Activated naive CD8-positive, alpha-beta T cell (primary cell): Measurements from ENCODE around the gene PARD6G.

Source experiments
- H3K27ac Mint-ChIP-seq: one replicate; pipeline ENCODE4 v1.8.0; 2021; ENCODE audit warnings: mixed read lengths
- H3K27me3 Mint-ChIP-seq: one replicate; pipeline ENCODE4 v1.8.0; 2021; ENCODE audit warnings: mixed read lengths
- H3K36me3 Mint-ChIP-seq: one replicate; pipeline ENCODE4 v1.8.0; 2021; ENCODE audit warnings: mixed read lengths
- H3K4me1 Mint-ChIP-seq: one replicate; pipeline ENCODE4 v1.8.0; 2021; ENCODE audit warnings: low read depth, mixed read lengths
- H3K4me3 Mint-ChIP-seq: one replicate; pipeline ENCODE4 v1.8.0; 2021; ENCODE audit warnings: mild to moderate bottlenecking, mixed read lengths
- H3K9me3 Mint-ChIP-seq: one replicate; pipeline ENCODE4 v1.8.0; 2021; ENCODE audit warnings: low read depth, mixed read lengths

The PARD6G gene

GRCh38 chr18:80203249-80203648 is 44.1 kb downstream of the PARD6G start:
- no peak overlapping the region for H3K27ac Mint-ChIP-seq
- H3K27me3 Mint-ChIP-seq = peaks cover 3% of the 10 kb centered on the region
- no peaks in the 10 kb centered on the region for H3K4me1 Mint-ChIP-seq
- no peak overlapping the region for H3K4me3 Mint-ChIP-seq
- no peaks in the 10 kb centered on the region for H3K9me3 Mint-ChIP-seq
- no peaks in the 10 kb centered on the region for H3K36me3 Mint-ChIP-seq

DNA sequence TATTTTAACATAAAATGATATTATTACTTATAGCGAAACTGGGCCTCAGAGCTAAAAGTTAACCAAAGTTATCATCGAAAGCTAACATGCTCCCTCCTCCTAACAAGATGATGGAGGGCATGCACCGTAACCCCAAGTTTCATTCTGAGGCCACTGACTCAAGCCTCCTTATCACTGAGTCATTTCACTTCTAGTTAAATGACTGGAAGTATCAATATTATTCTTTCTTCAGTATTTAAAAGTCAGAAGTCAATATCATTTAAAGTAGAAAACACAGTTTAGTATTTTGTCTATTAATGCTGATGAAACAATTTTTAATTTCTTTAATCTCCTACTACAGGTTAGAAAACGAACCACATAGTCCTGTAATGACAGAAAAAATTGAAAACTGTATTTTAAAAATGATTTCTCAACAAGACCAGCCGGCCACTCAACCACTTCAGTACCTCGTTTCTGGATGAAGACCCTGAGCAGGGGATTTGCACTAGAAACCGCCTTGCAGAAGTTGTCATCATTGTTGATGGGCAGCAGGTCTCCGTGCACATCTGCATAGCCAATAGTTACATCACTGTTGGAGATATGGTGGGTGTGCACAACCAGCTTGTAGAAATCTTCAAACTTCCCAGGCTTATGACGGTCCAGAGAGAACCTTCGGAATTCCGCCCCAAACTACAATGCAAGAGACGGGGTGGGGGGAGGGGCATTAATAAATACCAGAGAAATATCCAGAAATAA is 44.9 kb downstream of the PARD6G start:
- Mint-ChIP-seq H3K36me3 (no peaks in the 10 kb centered on the region), H3K4me3 (no peak overlapping the region), H3K27me3 (peaks cover 3% of the 10 kb centered on the region), H3K27ac (no peak overlapping the region), H3K9me3 (no peaks in the 10 kb centered on the region), H3K4me1 (no peaks in the 10 kb centered on the region)

DNA sequence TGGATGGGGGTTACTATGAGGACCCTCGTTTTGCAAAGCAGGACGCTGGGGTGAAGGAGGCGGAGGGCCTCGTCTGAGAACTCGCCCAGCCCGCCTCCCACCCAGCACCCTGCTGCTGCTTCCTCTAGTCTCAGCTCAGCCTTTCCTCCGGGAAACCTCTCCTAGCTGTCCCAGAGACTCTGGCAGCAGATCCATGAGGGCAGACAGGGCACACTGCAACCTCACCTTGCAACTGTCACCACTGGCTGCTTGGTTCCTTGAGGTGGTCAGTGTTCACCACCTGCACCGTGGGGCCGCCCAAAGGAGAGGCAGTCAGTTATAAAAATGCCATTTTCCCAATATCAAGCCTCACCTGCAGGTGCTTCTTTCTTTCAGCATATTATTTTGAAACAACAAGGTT is 45.6 kb downstream of the PARD6G start:
- no peaks in the 10 kb centered on the region for H3K36me3 Mint-ChIP-seq
- H3K4me3 Mint-ChIP-seq = no peak overlapping the region
- peaks cover 7% of the 10 kb centered on the region for H3K27me3 Mint-ChIP-seq
- no peak overlapping the region for H3K27ac Mint-ChIP-seq
- no peaks in the 10 kb centered on the region for H3K9me3 Mint-ChIP-seq
- no peaks in the 10 kb centered on the region for H3K4me1 Mint-ChIP-seq

DNA sequence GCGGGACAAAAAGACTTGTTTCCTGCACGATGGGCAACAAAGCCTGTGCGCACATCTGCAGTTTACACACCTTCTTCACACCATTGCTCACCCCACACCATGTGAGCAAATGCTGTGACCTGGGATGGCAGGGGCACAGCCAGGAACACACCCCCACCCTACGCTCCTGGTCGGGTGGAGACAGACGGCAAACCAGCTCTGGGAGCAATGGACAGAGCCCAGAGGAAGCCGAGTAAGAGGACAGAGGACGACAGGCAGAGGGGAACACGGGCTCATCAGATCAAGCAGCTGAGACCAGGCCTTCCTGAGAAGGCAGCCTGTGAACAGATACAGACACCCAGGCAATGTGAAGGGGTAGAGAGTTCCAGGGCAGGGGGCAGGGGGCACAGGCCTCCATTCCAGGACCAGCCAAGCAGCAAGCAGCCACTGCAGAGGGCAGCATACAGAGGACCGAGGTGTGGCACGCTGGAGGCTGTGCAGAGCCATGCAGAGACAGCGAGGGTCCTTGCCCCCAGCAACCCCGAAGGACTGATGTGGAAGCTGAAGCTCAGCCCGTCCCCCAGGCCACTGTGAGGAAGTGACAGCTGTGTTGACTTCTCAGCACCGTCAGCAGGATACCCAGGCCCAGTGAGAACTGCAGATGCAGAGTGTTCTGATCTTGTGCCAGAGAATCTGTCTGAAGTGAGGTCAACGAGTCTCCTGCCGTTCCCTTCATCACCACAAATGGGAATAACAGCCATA is 46.2 kb downstream of the PARD6G start:
- no peaks in the 10 kb centered on the region for H3K9me3 Mint-ChIP-seq
- no peaks in the 10 kb centered on the region for H3K4me1 Mint-ChIP-seq
- no peak overlapping the region for H3K4me3 Mint-ChIP-seq
- H3K36me3 Mint-ChIP-seq = no peaks in the 10 kb centered on the region
- H3K27me3 Mint-ChIP-seq = peaks cover 7% of the 10 kb centered on the region
- no peak overlapping the region for H3K27ac Mint-ChIP-seq

DNA sequence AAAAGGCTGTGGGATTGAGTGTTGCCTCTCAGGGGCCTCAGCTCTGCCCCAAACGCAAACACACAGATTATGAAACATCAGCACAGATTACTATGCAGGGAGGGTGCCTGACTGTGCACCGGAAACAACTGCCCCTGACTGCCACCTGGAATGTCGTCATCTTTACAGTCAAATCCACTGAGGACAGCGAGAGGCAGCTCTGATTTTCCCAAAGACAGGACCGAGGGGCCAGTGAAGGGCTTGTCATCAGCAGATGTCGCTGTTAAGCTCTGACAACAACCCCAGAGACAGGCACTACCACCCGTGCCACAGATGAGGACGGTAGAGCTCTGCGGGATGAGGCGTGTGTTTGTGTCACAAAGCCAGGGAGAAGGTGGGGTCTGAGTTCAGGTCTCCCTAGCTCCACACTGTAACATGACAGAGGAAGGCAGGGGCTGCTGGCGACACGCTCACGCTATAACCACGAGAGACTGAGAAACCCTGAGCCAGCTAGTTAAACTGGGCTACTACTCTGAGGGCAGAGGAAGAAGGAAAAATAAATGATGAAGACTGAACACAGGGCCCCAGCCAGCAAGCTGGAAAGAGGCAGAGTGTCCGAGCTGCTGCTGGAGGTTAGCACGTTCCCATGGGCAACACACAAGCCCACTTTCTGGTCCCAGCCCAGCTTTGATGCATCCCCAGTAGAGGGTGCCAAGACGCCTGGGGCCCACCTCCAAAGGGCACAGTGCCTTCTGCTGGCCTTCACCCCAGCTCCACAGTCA is 47.0 kb downstream of the PARD6G start:
- H3K4me3 Mint-ChIP-seq = no peak overlapping the region
- H3K27me3 Mint-ChIP-seq = peaks cover 7% of the 10 kb centered on the region
- no peaks in the 10 kb centered on the region for H3K4me1 Mint-ChIP-seq
- no peaks in the 10 kb centered on the region for H3K36me3 Mint-ChIP-seq
- H3K9me3 Mint-ChIP-seq = no peaks in the 10 kb centered on the region
- no peak overlapping the region for H3K27ac Mint-ChIP-seq

GRCh38 chr18:80198994-80199748 is 48.1 kb downstream of the PARD6G start:
- Mint-ChIP-seq H3K9me3 (no peaks in the 10 kb centered on the region), H3K4me3 (no peak overlapping the region), H3K27ac (no peak overlapping the region), H3K27me3 (peaks cover 11% of the 10 kb centered on the region), H3K36me3 (no peaks in the 10 kb centered on the region), H3K4me1 (peaks cover 3% of the 10 kb centered on the region)

GRCh38 chr18:80198391-80198790 is 48.9 kb downstream of the PARD6G start:
- H3K9me3 Mint-ChIP-seq = no peaks in the 10 kb centered on the region

DNA sequence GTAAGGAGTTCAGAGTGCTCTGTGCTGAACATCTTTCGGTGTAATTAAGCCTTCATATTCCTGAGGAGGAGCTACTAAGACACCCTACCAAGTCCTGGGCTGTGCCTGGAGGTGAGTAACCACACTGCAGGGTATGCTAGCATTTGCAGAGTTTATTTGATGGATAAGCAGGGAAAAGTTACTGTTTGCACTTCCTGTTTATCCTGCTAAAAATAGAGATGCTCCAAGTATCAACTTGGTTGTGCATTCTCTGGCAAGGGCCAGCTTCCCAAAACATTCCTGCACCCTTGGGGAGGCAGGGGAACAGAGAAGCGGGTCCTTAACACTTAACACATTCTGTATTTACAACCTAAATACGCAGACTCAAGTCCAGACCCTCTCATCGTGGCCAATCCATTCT is 49.8 kb downstream of the PARD6G start:
- H3K9me3 Mint-ChIP-seq = no peaks in the 10 kb centered on the region
- no peak overlapping the region for H3K4me3 Mint-ChIP-seq
- peaks cover 12% of the 10 kb centered on the region for H3K27me3 Mint-ChIP-seq
- H3K4me1 Mint-ChIP-seq = peaks cover 3% of the 10 kb centered on the region
- H3K27ac Mint-ChIP-seq = no peak overlapping the region
- H3K36me3 Mint-ChIP-seq = no peaks in the 10 kb centered on the region

More at GRCh38 chr18:80198391-80198790, 48.9 kb downstream of the PARD6G start:
- Mint-ChIP-seq H3K27ac (no peak overlapping the region), H3K27me3 (peaks cover 12% of the 10 kb centered on the region), H3K36me3 (no peaks in the 10 kb centered on the region), H3K4me3 (no peak overlapping the region), H3K4me1 (peaks cover 3% of the 10 kb centered on the region)

DNA sequence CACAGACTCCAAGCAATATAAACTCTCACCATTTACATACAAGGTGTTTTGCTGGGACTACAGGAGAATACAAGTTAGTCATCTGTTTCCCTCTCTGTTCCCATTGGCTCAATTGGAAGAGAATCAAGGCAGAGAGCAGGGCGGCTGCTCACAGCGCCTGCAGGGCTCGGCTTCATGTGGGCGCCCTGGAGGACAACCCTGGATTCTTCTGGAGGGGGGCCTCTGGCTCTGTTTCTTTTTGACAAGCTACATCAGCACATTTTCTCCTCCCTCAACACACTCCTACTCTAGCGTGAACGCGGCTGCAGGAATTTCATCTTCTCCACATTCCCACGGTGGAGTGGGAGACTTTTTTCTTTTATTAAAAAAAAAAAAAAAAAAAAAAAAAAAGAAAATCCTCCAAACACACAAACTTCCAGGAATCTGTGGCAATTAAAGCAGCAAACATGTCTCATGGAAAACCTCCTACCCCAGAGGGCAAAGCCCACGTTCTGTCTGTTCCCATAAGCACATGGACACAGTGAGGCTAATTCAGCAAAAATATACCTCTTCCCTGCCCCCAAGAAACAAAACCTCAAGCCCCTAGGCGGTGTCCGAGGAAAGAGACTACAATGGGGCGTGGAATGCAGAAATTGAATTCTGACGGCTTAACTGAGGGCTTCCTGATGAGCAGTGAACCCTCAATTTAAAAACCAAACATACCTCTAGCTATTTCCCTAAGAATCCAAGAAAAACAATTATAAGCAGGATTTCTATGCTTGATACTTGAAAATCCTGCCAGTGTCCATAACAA is 50.6 kb downstream of the PARD6G start:
- H3K36me3 Mint-ChIP-seq = no peaks in the 10 kb centered on the region

GRCh38 chr18:80194874-80195570 is 52.3 kb downstream of the PARD6G start:
- Mint-ChIP-seq H3K27me3 (peaks cover 15% of the 10 kb centered on the region), H3K4me1 (peaks cover 3% of the 10 kb centered on the region), H3K27ac (no peak overlapping the region), H3K4me3 (no peak overlapping the region), H3K36me3 (no peaks in the 10 kb centered on the region), H3K9me3 (no peaks in the 10 kb centered on the region)

More for the DNA sequence above, 50.6 kb downstream of the PARD6G start:
- Mint-ChIP-seq H3K27me3 (peaks cover 15% of the 10 kb centered on the region), H3K4me1 (peaks cover 3% of the 10 kb centered on the region), H3K4me3 (no peak overlapping the region), H3K9me3 (no peaks in the 10 kb centered on the region), H3K27ac (no peak overlapping the region)

- H3K27me3 Mint-ChIP-seq = peaks cover 12% of the 10 kb centered on the region
These were observed 53.6 kb downstream of the PARD6G start for GRCh38 chr18:80193701-80194100.

GRCh38 chr18:80192653-80193385 is 54.5 kb downstream of the PARD6G start:
- no peaks in the 10 kb centered on the region for H3K9me3 Mint-ChIP-seq
- no peak overlapping the region for H3K4me3 Mint-ChIP-seq
- H3K27me3 Mint-ChIP-seq = peaks cover 12% of the 10 kb centered on the region
- H3K4me1 Mint-ChIP-seq = peaks cover 3% of the 10 kb centered on the region
- no peaks in the 10 kb centered on the region for H3K36me3 Mint-ChIP-seq
- H3K27ac Mint-ChIP-seq = no peak overlapping the region

More at GRCh38 chr18:80193701-80194100, 53.6 kb downstream of the PARD6G start:
- no peaks in the 10 kb centered on the region for H3K9me3 Mint-ChIP-seq
- no peak overlapping the region for H3K4me3 Mint-ChIP-seq
- H3K36me3 Mint-ChIP-seq = no peaks in the 10 kb centered on the region
- no peak overlapping the region for H3K27ac Mint-ChIP-seq
- H3K4me1 Mint-ChIP-seq = peaks cover 3% of the 10 kb centered on the region
